GM23338 (cell line): Measurements from ENCODE around the gene PTPRO. TPM values are rescaled to one million over a fixed set of nuclear protein-coding genes. Genes with fewer than 3 reads are reported as not detected.

Source experiments
- ATAC-seq: fragments of 200-7000 bp; cut with Tn5 transposase; 3 replicates; pipeline ENCODE4 v1.9.1; 2020
- DNase-seq: peaks from one replicate; pipeline ENCODE4 v3.0.0-alpha.2; 2015; ENCODE audit warnings: low spot score
- H2AFZ ChIP-seq: fragments of 200-600 bp; sonication (generic); 2 replicates; pipeline ENCODE4 v1.8.0; 2016; ENCODE audit warnings: antibody characterized with exemption, mild to moderate bottlenecking, moderate library complexity
- H3F3A ChIP-seq: fragments of 200-600 bp; sonication (generic); replicated peaks from 2 replicates; pipeline ENCODE4 v1.8.0; 2017; ENCODE audit warnings: antibody characterized with exemption, mixed run types, low read depth
- H3K27ac ChIP-seq: fragments of 200-600 bp; sonication (generic); 2 replicates; pipeline ENCODE4 v1.6.1; 2016; ENCODE audit warnings: low read depth
- H3K27me3 ChIP-seq: fragments of 200-600 bp; sonication (generic); 2 replicates; pipeline ENCODE4 v1.8.0; 2016; ENCODE audit warnings: mild to moderate bottlenecking, mixed run types, moderate library complexity; ENCODE audit not compliant: insufficient read depth
- H3K36me3 ChIP-seq: fragments of 200-600 bp; sonication (generic); 2 replicates; pipeline ENCODE4 v1.8.0; 2016; ENCODE audit warnings: mild to moderate bottlenecking; ENCODE audit not compliant: insufficient read depth
- H3K4me1 ChIP-seq: fragments of 200-600 bp; sonication (generic); 2 replicates; pipeline ENCODE4 v1.8.0; 2016; ENCODE audit warnings: mild to moderate bottlenecking, moderate library complexity; ENCODE audit not compliant: insufficient read depth
- H3K4me2 ChIP-seq: fragments of 200-600 bp; sonication (generic); 2 replicates; pipeline ENCODE4 v1.7.1; 2017; ENCODE audit warnings: mixed run types
- H3K4me3 ChIP-seq: fragments of 200-600 bp; sonication (generic); 2 replicates; pipeline ENCODE4 v1.6.1; 2016; ENCODE audit warnings: mixed run types
- H3K79me2 ChIP-seq: fragments of 200-600 bp; sonication (generic); replicated peaks from 2 replicates; pipeline ENCODE4 v1.8.0; 2017; ENCODE audit warnings: mild to moderate bottlenecking; ENCODE audit not compliant: insufficient read depth
- H3K9me2 ChIP-seq: fragments of 200-600 bp; sonication (generic); 2 replicates; pipeline ENCODE4 v1.8.0; 2017; ENCODE audit not compliant: insufficient read depth
- H4K20me1 ChIP-seq: fragments of 200-600 bp; sonication (generic); replicated peaks from 2 replicates; pipeline ENCODE4 v1.8.0; 2017; ENCODE audit warnings: mild to moderate bottlenecking; ENCODE audit not compliant: insufficient read depth
- H3K27ac Mint-ChIP-seq: 2 replicates; pipeline ENCODE4 v1.8.0; 2020; ENCODE audit warnings: inconsistent platforms, mild to moderate bottlenecking, moderate library complexity, mixed read lengths
- H3K27me3 Mint-ChIP-seq: 3 replicates; pipeline ENCODE4 v1.8.0; 2022; ENCODE audit warnings: low read depth, mild to moderate bottlenecking, moderate library complexity, mixed read lengths, inconsistent platforms; ENCODE audit not compliant: insufficient read depth, poor library complexity
- H3K36me3 Mint-ChIP-seq: 3 replicates; pipeline ENCODE4 v1.8.0; 2021; ENCODE audit warnings: low read depth, mild to moderate bottlenecking, inconsistent platforms, moderate library complexity, mixed read lengths
- H3K4me1 Mint-ChIP-seq: 3 replicates; pipeline ENCODE4 v1.8.0; 2020; ENCODE audit warnings: mild to moderate bottlenecking, inconsistent platforms, mixed read lengths
- H3K4me3 Mint-ChIP-seq: 3 replicates; pipeline ENCODE4 v1.8.0; 2021; ENCODE audit warnings: moderate library complexity, mild to moderate bottlenecking, inconsistent platforms, mixed read lengths
- H3K9me3 Mint-ChIP-seq: 3 replicates; pipeline ENCODE4 v1.8.0; 2020; ENCODE audit warnings: moderate library complexity, mild to moderate bottlenecking, inconsistent platforms, mixed read lengths
- CREB1 ChIP-seq: fragments of 250-450 bp; sonication (Bioruptor Pico); IDR thresholded peaks from 2 replicates; pipeline ENCODE4 v1.5.0; 2020; ENCODE audit warnings: low read depth, mild to moderate bottlenecking, moderate library complexity
- ETS1 ChIP-seq: IDR thresholded peaks from 2 replicates; pipeline ENCODE4 v1.6.1; 2016; ENCODE audit warnings: antibody characterized with exemption
- EZH2 ChIP-seq: fragments of 200-600 bp; sonication (generic); IDR thresholded peaks from one replicate; pipeline ENCODE4 v1.8.0; 2017; ENCODE audit warnings: antibody characterized with exemption, mild to moderate bottlenecking, low read depth; ENCODE audit not compliant: unreplicated experiment
- EZH2phosphoT487 ChIP-seq: fragments of 200-600 bp; sonication (generic); IDR thresholded peaks from one replicate; pipeline ENCODE4 v1.8.1; 2018; ENCODE audit warnings: antibody characterized with exemption; ENCODE audit not compliant: unreplicated experiment
- JUNB ChIP-seq: IDR thresholded peaks from one replicate; pipeline ENCODE4 v1.6.1; 2016; ENCODE audit warnings: antibody characterized with exemption; ENCODE audit not compliant: unreplicated experiment
- NANOG ChIP-seq: IDR thresholded peaks from 2 replicates; pipeline ENCODE4 v1.6.1; 2016; ENCODE audit warnings: antibody characterized with exemption, borderline replicate concordance
- STAT1 ChIP-seq: IDR thresholded peaks from one replicate; pipeline ENCODE4 v1.6.1; 2016; ENCODE audit warnings: antibody characterized with exemption; ENCODE audit not compliant: unreplicated experiment
- ZNF114 ChIP-seq: fragments of 250-450 bp; sonication (Bioruptor Pico); IDR thresholded peaks from 2 replicates; pipeline ENCODE4 v1.5.0; 2020; ENCODE audit warnings: mild to moderate bottlenecking, moderate library complexity
- ZNF331 ChIP-seq: fragments of 250-450 bp; sonication (Bioruptor Pico); IDR thresholded peaks from 2 replicates; pipeline ENCODE4 v1.5.0; 2020; ENCODE audit warnings: low read depth, mild to moderate bottlenecking, moderate library complexity
- polyA plus RNA-seq: library from polyadenylated mRNA; unstranded; fragments of >200 nt; fragmentation: Nextera tagmentation; extraction: Ambion mirVana; gene quantifications from 2 replicates; pipeline ENCODE4 v1.2.1, GENCODE V29; 2016
- total RNA-seq: library from RNA; depleted of rRNA; stranded (reverse); fragments of >200 nt; shearing (Covaris generic); gene quantifications from 2 replicates; pipeline ENCODE4 v1.2.3, GENCODE V29; 2014
- TF ChIP-seq, protein P1 (sequence below), 2 experiments: fragments of 200-600 bp in 1 of 2; sonication (generic) in 1 of 2; conservative IDR thresholded peaks; 2 replicates each; pipeline versions ENCODE4 v1.5.1 to v1.6.1; 2016 to 2017; ENCODE audit warnings: antibody characterized with exemption in 2 of 2, low read depth in 2 of 2, mild to moderate bottlenecking in 2 of 2, moderate library complexity in 1 of 2
- TF ChIP-seq, protein P2 (sequence below): fragments of 250-450 bp; sonication (Bioruptor Pico); IDR thresholded peaks from 2 replicates; pipeline ENCODE4 v1.5.0; 2020; ENCODE audit warnings: mild to moderate bottlenecking, moderate library complexity

Gene PTPRO
- total and polyA plus RNA-seq, 2 experiments from 2014 or later = 1.4 to 1.5 TPM

GRCh38 chr12:15417691-15418090 lies 95.4 kb downstream of the PTPRO start (continued):
- TF ChIP-seq ETS1 = no peak
- TF ChIP-seq CREB1 (CRISPR knock-in tag) = no peak
- TF ChIP-seq ZNF114 (CRISPR knock-in tag) = no peak

- peaks cover 16% of the 10 kb centered on the region for H3K4me1 ChIP-seq
- H3K27ac ChIP-seq = no peak overlapping the region
- no peak for DNase-seq
- ATAC-seq = no peak
- H3K27ac Mint-ChIP-seq = peak overlapping the region; percentile 42
- H3K79me2 ChIP-seq = no peaks in the 10 kb centered on the region
- H2AFZ ChIP-seq = no peak overlapping the region
- no peaks in the 10 kb centered on the region for H3K36me3 Mint-ChIP-seq
- H3K4me1 Mint-ChIP-seq = peaks cover 26% of the 10 kb centered on the region
- no peaks in the 10 kb centered on the region for H3K36me3 ChIP-seq
- H3K4me2 ChIP-seq = no peak overlapping the region
- H3F3A ChIP-seq = no peaks in the 10 kb centered on the region
- H3K27me3 Mint-ChIP-seq = no peaks in the 10 kb centered on the region
- no peaks in the 10 kb centered on the region for H3K9me3 Mint-ChIP-seq
- no peak overlapping the region for H3K4me3 ChIP-seq
- H3K27me3 ChIP-seq = no peaks in the 10 kb centered on the region
- no peaks in the 10 kb centered on the region for H4K20me1 ChIP-seq
- no peak overlapping the region for H3K4me3 Mint-ChIP-seq
- no peaks in the 10 kb centered on the region for H3K9me2 ChIP-seq
- TF ChIP-seq JUNB (no peak), EZH2 (no peak), ZNF331 (CRISPR knock-in tag) (no peak), ETS1 (no peak), EZH2phosphoT487 (no peak), CREB1 (CRISPR knock-in tag) (no peak; the same call in 1 of the 2 replicates), NANOG (no peak), ZNF114 (CRISPR knock-in tag) (no peak), STAT1 (no peak)
- TF ChIP-seq, protein P1, sequence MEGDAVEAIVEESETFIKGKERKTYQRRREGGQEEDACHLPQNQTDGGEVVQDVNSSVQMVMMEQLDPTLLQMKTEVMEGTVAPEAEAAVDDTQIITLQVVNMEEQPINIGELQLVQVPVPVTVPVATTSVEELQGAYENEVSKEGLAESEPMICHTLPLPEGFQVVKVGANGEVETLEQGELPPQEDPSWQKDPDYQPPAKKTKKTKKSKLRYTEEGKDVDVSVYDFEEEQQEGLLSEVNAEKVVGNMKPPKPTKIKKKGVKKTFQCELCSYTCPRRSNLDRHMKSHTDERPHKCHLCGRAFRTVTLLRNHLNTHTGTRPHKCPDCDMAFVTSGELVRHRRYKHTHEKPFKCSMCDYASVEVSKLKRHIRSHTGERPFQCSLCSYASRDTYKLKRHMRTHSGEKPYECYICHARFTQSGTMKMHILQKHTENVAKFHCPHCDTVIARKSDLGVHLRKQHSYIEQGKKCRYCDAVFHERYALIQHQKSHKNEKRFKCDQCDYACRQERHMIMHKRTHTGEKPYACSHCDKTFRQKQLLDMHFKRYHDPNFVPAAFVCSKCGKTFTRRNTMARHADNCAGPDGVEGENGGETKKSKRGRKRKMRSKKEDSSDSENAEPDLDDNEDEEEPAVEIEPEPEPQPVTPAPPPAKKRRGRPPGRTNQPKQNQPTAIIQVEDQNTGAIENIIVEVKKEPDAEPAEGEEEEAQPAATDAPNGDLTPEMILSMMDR (conservative IDR thresholded peaks at IDR 0.05; ENCODE audit: low read depth in 2 of 2) = no peak
- TF ChIP-seq, protein P2, sequence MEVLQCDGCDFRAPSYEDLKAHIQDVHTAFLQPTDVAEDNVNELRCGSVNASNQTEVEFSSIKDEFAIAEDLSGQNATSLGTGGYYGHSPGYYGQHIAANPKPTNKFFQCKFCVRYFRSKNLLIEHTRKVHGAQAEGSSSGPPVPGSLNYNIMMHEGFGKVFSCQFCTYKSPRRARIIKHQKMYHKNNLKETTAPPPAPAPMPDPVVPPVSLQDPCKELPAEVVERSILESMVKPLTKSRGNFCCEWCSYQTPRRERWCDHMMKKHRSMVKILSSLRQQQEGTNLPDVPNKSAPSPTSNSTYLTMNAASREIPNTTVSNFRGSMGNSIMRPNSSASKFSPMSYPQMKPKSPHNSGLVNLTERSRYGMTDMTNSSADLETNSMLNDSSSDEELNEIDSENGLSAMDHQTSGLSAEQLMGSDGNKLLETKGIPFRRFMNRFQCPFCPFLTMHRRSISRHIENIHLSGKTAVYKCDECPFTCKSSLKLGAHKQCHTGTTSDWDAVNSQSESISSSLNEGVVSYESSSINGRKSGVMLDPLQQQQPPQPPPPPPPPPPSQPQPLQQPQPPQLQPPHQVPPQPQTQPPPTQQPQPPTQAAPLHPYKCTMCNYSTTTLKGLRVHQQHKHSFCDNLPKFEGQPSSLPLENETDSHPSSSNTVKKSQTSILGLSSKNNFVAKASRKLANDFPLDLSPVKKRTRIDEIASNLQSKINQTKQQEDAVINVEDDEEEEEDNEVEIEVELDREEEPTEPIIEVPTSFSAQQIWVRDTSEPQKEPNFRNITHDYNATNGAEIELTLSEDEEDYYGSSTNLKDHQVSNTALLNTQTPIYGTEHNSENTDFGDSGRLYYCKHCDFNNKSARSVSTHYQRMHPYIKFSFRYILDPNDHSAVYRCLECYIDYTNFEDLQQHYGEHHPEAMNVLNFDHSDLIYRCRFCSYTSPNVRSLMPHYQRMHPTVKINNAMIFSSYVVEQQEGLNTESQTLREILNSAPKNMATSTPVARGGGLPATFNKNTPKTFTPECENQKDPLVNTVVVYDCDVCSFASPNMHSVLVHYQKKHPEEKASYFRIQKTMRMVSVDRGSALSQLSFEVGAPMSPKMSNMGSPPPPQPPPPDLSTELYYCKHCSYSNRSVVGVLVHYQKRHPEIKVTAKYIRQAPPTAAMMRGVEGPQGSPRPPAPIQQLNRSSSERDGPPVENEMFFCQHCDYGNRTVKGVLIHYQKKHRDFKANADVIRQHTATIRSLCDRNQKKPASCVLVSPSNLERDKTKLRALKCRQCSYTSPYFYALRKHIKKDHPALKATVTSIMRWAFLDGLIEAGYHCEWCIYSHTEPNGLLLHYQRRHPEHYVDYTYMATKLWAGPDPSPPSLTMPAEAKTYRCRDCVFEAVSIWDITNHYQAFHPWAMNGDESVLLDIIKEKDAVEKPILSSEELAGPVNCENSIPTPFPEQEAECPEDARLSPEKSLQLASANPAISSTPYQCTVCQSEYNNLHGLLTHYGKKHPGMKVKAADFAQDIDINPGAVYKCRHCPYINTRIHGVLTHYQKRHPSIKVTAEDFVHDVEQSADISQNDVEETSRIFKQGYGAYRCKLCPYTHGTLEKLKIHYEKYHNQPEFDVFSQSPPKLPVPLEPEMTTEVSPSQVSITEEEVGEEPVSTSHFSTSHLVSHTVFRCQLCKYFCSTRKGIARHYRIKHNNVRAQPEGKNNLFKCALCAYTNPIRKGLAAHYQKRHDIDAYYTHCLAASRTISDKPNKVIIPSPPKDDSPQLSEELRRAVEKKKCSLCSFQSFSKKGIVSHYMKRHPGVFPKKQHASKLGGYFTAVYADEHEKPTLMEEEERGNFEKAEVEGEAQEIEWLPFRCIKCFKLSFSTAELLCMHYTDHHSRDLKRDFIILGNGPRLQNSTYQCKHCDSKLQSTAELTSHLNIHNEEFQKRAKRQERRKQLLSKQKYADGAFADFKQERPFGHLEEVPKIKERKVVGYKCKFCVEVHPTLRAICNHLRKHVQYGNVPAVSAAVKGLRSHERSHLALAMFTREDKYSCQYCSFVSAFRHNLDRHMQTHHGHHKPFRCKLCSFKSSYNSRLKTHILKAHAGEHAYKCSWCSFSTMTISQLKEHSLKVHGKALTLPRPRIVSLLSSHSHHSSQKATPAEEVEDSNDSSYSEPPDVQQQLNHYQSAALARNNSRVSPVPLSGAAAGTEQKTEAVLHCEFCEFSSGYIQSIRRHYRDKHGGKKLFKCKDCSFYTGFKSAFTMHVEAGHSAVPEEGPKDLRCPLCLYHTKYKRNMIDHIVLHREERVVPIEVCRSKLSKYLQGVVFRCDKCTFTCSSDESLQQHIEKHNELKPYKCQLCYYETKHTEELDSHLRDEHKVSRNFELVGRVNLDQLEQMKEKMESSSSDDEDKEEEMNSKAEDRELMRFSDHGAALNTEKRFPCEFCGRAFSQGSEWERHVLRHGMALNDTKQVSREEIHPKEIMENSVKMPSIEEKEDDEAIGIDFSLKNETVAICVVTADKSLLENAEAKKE (CRISPR knock-in tag) = no peak
Measured at GRCh38 chr12:15423629-15424028, 101.3 kb downstream of the PTPRO start.
